ENCODE measurements around the gene CDKAL1.

The CDKAL1 gene

GRCh38 chr6:20672038-20672437 lies 137.8 kb downstream of the CDKAL1 start:
- no peaks in the 10 kb centered on the region for H3K27me3 ChIP-seq (ENCODE audit: control insufficient read depth, insufficient read depth, low read length)
- no peak overlapping the region for H3K27ac ChIP-seq (ENCODE audit: low read length)
- no CpG with 5 or more reads among the region's 2 CpGs for WGBS (ENCODE audit: insufficient coverage, insufficient read length)
- no peaks in the 10 kb centered on the region for H3K4me1 ChIP-seq (ENCODE audit: control insufficient read depth, insufficient read depth, low read length)
- DNase-seq (ENCODE audit: low read depth, low spot score): no peak
- no peaks in the 10 kb centered on the region for H3K36me3 ChIP-seq (ENCODE audit: control insufficient read depth, insufficient read depth, low read length)
- H3K4me3 ChIP-seq (ENCODE audit: low read length): no peak overlapping the region
- H3K9me3 ChIP-seq (ENCODE audit: control insufficient read depth, insufficient read depth, low read length): no peaks in the 10 kb centered on the region

GRCh38 chr6:20673458-20673857 lies 139.2 kb downstream of the CDKAL1 start:
- H3K27me3 ChIP-seq (ENCODE audit: control insufficient read depth, insufficient read depth, low read length): no peaks in the 10 kb centered on the region
- no CpG with 5 or more reads among the region's 4 CpGs for WGBS (ENCODE audit: insufficient coverage, insufficient read length)
- H3K4me1 ChIP-seq (ENCODE audit: control insufficient read depth, insufficient read depth, low read length): no peaks in the 10 kb centered on the region
- H3K9me3 ChIP-seq (ENCODE audit: control insufficient read depth, insufficient read depth, low read length): no peaks in the 10 kb centered on the region
- H3K27ac ChIP-seq (ENCODE audit: low read length): no peak overlapping the region
- DNase-seq (ENCODE audit: low read depth, low spot score): no peak
- H3K36me3 ChIP-seq (ENCODE audit: control insufficient read depth, insufficient read depth, low read length): no peaks in the 10 kb centered on the region
- H3K4me3 ChIP-seq (ENCODE audit: low read length): no peak overlapping the region

- Histone ChIP-seq H3K27ac (ENCODE audit: low read length) (no peak overlapping the region), H3K4me3 (ENCODE audit: low read length) (no peak overlapping the region), H3K27me3 (ENCODE audit: control insufficient read depth, insufficient read depth, low read length) (no peaks in the 10 kb centered on the region), H3K36me3 (ENCODE audit: control insufficient read depth, insufficient read depth, low read length) (no peaks in the 10 kb centered on the region), H3K9me3 (ENCODE audit: control insufficient read depth, insufficient read depth, low read length) (no peaks in the 10 kb centered on the region), H3K4me1 (ENCODE audit: control insufficient read depth, insufficient read depth, low read length) (0 out of 2 replicates have a peak, but pooled peaks cover 1% of the 10 kb centered on the region)
- no CpG with 5 or more reads among the region's 1 CpG for WGBS (ENCODE audit: insufficient coverage, insufficient read length)
- DNase-seq (ENCODE audit: low read depth, low spot score): no peak
Measured at GRCh38 chr6:20674664-20675063, 140.4 kb downstream of the CDKAL1 start.

GRCh38 chr6:20678831-20679352 lies 144.6 kb downstream of the CDKAL1 start:
- Histone ChIP-seq H3K36me3 (ENCODE audit: control insufficient read depth, insufficient read depth, low read length) (no peaks in the 10 kb centered on the region), H3K9me3 (ENCODE audit: control insufficient read depth, insufficient read depth, low read length) (no peaks in the 10 kb centered on the region), H3K4me1 (ENCODE audit: control insufficient read depth, insufficient read depth, low read length) (0 out of 2 replicates have a peak, but pooled peaks cover 1% of the 10 kb centered on the region), H3K27me3 (ENCODE audit: control insufficient read depth, insufficient read depth, low read length) (no peaks in the 10 kb centered on the region), H3K27ac (ENCODE audit: low read length) (no peak overlapping the region), H3K4me3 (ENCODE audit: low read length) (no peak overlapping the region)
- no peak for DNase-seq (ENCODE audit: low read depth, low spot score)
- no CpG with 5 or more reads among the region's 2 CpGs for WGBS (ENCODE audit: insufficient coverage, insufficient read length)

- DNase-seq (ENCODE audit: low read depth, low spot score): no peak
- WGBS (ENCODE audit: insufficient coverage, insufficient read length): no CpG with 5 or more reads among the region's 4 CpGs
Measured at GRCh38 chr6:20680697-20681165, 146.5 kb downstream of the CDKAL1 start.

GRCh38 chr6:20681243-20681684 lies 147.0 kb downstream of the CDKAL1 start:
- Histone ChIP-seq H3K9me3 (ENCODE audit: control insufficient read depth, insufficient read depth, low read length) (no peaks in the 10 kb centered on the region), H3K4me1 (ENCODE audit: control insufficient read depth, insufficient read depth, low read length) (0 out of 2 replicates have a peak, but pooled peaks cover 1% of the 10 kb centered on the region), H3K36me3 (ENCODE audit: control insufficient read depth, insufficient read depth, low read length) (no peaks in the 10 kb centered on the region), H3K4me3 (ENCODE audit: low read length) (no peak overlapping the region), H3K27me3 (ENCODE audit: control insufficient read depth, insufficient read depth, low read length) (no peaks in the 10 kb centered on the region), H3K27ac (ENCODE audit: low read length) (no peak overlapping the region)
- DNase-seq (ENCODE audit: low read depth, low spot score): no peak

More at GRCh38 chr6:20680697-20681165, 146.5 kb downstream of the CDKAL1 start:
- H3K9me3 ChIP-seq (ENCODE audit: control insufficient read depth, insufficient read depth, low read length): no peaks in the 10 kb centered on the region
- H3K4me3 ChIP-seq (ENCODE audit: low read length): no peak overlapping the region
- no peaks in the 10 kb centered on the region for H3K27me3 ChIP-seq (ENCODE audit: control insufficient read depth, insufficient read depth, low read length)
- no peak overlapping the region for H3K27ac ChIP-seq (ENCODE audit: low read length)
- 0 out of 2 replicates have a peak, but pooled peaks cover 1% of the 10 kb centered on the region for H3K4me1 ChIP-seq (ENCODE audit: control insufficient read depth, insufficient read depth, low read length)
- H3K36me3 ChIP-seq (ENCODE audit: control insufficient read depth, insufficient read depth, low read length): no peaks in the 10 kb centered on the region

- Histone ChIP-seq H3K27me3 (ENCODE audit: control insufficient read depth, insufficient read depth, low read length) (no peaks in the 10 kb centered on the region), H3K9me3 (ENCODE audit: control insufficient read depth, insufficient read depth, low read length) (no peaks in the 10 kb centered on the region), H3K36me3 (ENCODE audit: control insufficient read depth, insufficient read depth, low read length) (no peaks in the 10 kb centered on the region), H3K4me1 (ENCODE audit: control insufficient read depth, insufficient read depth, low read length) (no peaks in the 10 kb centered on the region), H3K4me3 (ENCODE audit: low read length) (no peak overlapping the region), H3K27ac (ENCODE audit: low read length) (no peak overlapping the region)
- DNase-seq (ENCODE audit: low read depth, low spot score): no peak
- no CpG with 5 or more reads among the region's 3 CpGs for WGBS (ENCODE audit: insufficient coverage, insufficient read length)
Measured at GRCh38 chr6:20684474-20684873, 150.2 kb downstream of the CDKAL1 start.

- H3K4me3 ChIP-seq (ENCODE audit: low read length): no peak overlapping the region
- H3K27me3 ChIP-seq (ENCODE audit: control insufficient read depth, insufficient read depth, low read length): no peaks in the 10 kb centered on the region
- H3K36me3 ChIP-seq (ENCODE audit: control insufficient read depth, insufficient read depth, low read length): no peaks in the 10 kb centered on the region
- no peaks in the 10 kb centered on the region for H3K4me1 ChIP-seq (ENCODE audit: control insufficient read depth, insufficient read depth, low read length)
- peak; percentile 41 for DNase-seq (ENCODE audit: low read depth, low spot score)
- no CpG with 5 or more reads among the region's 6 CpGs for WGBS (ENCODE audit: insufficient coverage, insufficient read length)
- no peak overlapping the region for H3K27ac ChIP-seq (ENCODE audit: low read length)
- no peaks in the 10 kb centered on the region for H3K9me3 ChIP-seq (ENCODE audit: control insufficient read depth, insufficient read depth, low read length)
Measured at GRCh38 chr6:20686142-20686541, 151.9 kb downstream of the CDKAL1 start.

- WGBS (ENCODE audit: insufficient coverage, insufficient read length): no CpG with 5 or more reads among the region's 2 CpGs
- H3K4me3 ChIP-seq (ENCODE audit: low read length): no peak overlapping the region
- no peaks in the 10 kb centered on the region for H3K36me3 ChIP-seq (ENCODE audit: control insufficient read depth, insufficient read depth, low read length)
- no peaks in the 10 kb centered on the region for H3K9me3 ChIP-seq (ENCODE audit: control insufficient read depth, insufficient read depth, low read length)
- H3K27ac ChIP-seq (ENCODE audit: low read length): no peak overlapping the region
- H3K27me3 ChIP-seq (ENCODE audit: control insufficient read depth, insufficient read depth, low read length): no peaks in the 10 kb centered on the region
- no peaks in the 10 kb centered on the region for H3K4me1 ChIP-seq (ENCODE audit: control insufficient read depth, insufficient read depth, low read length)
- DNase-seq (ENCODE audit: low read depth, low spot score): no peak
Measured at GRCh38 chr6:20687494-20687893, 153.2 kb downstream of the CDKAL1 start.

GRCh38 chr6:20688710-20689500 lies 154.6 kb downstream of the CDKAL1 start:
- DNase-seq (ENCODE audit: low read depth, low spot score): no peak
- Histone ChIP-seq H3K4me1 (ENCODE audit: control insufficient read depth, insufficient read depth, low read length) (no peaks in the 10 kb centered on the region), H3K27me3 (ENCODE audit: control insufficient read depth, insufficient read depth, low read length) (no peaks in the 10 kb centered on the region), H3K27ac (ENCODE audit: low read length) (no peak overlapping the region), H3K4me3 (ENCODE audit: low read length) (no peak overlapping the region), H3K36me3 (ENCODE audit: control insufficient read depth, insufficient read depth, low read length) (no peaks in the 10 kb centered on the region), H3K9me3 (ENCODE audit: control insufficient read depth, insufficient read depth, low read length) (no peaks in the 10 kb centered on the region)
- no CpG with 5 or more reads among the region's 4 CpGs for WGBS (ENCODE audit: insufficient coverage, insufficient read length)

Measured in iPS DF 6.9 (cell line).